Gastrocnemius medialis (tissue), 4 donors: ENCODE results near the gene MFSD2A. TPM values are rescaled to one million over a fixed set of nuclear protein-coding genes. Genes with fewer than 3 reads are reported as not detected.
"Not testable (repeated sequence)": the region's sequence is repeated elsewhere in the genome, so short reads cannot be mapped to it uniquely, and the experiment has no call there.

ENCODE experiments used
- ATAC-seq, 2 donors: fragments of 150-250 bp; one replicate each; pipeline ENCODE4 v1.9.1; 2016
- DNase-seq, 2 donors: peaks; one replicate each; pipeline ENCODE4 v3.0.0-alpha.2; 2019
- H3K27ac ChIP-seq, 4 donors: fragments of 200-600 bp; sonication (generic); 1 replicate in 1 of 4; 2 replicates in 3 of 4; pipeline ENCODE4 v1.5.1; 2016 to 2018; ENCODE audit warnings: mild to moderate bottlenecking in 2 of 4, moderate library complexity in 1 of 4
- H3K27me3 ChIP-seq, 3 donors: fragments of 200-600 bp; sonication (generic) in 2 of 3; 1 replicate in 1 of 3; 2 replicates in 2 of 3; pipeline versions ENCODE4 v1.5.1 to v1.6.0; 2016 to 2019; ENCODE audit warnings: mild to moderate bottlenecking in 1 of 3, moderate library complexity in 1 of 3
- H3K36me3 ChIP-seq, 2 donors: fragments of 200-600 bp; sonication (generic) in 1 of 2; one replicate each; pipeline ENCODE4 v1.5.1; 2017 to 2018
- H3K4me1 ChIP-seq, 2 donors: fragments of 200-600 bp; sonication (generic) in 1 of 2; one replicate each; pipeline ENCODE4 v1.5.1; 2016 to 2017; ENCODE audit warnings: mild to moderate bottlenecking in 2 of 2
- H3K4me3 ChIP-seq, 4 donors: fragments of 200-600 bp; sonication (generic) in 3 of 4; 1 replicate in 1 of 4; 2 replicates in 3 of 4; pipeline ENCODE4 v1.5.1; 2016 to 2019; ENCODE audit warnings: mild to moderate bottlenecking in 2 of 4
- H3K9me3 ChIP-seq, 3 donors: fragments of 200-600 bp; sonication (generic) in 2 of 3; 1 replicate in 1 of 3; 2 replicates in 2 of 3; pipeline ENCODE4 v1.5.1; 2016 to 2019
- POLR2A ChIP-seq, 2 donors: fragments of 450-650 bp; IDR thresholded peaks; one replicate each; pipeline ENCODE4 v1.6.1; 2017; ENCODE audit warnings: antibody characterized with exemption in 2 of 2, mild to moderate bottlenecking in 2 of 2, moderate library complexity in 2 of 2
- in situ Hi-C, 4 donors: fragments of 200-750 bp; cut with MboI; loops; one replicate each; pipeline versions ENCODE4 v1.15.0 to v1.8.0; 2017; ENCODE audit warnings: low sequenced_read_pairs in 4 of 4
- intact Hi-C: fragments of 100-400 bp; cut with DNase I; formaldehyde crosslinking; loops from one replicate; pipeline ENCODE4 v1.15.1; 2023; ENCODE audit warnings: low total_unique reads
- total RNA-seq, 4 donors: library from RNA; depleted of rRNA; stranded (reverse); fragments of >200 nt; gene quantifications; one replicate each; pipeline versions ENCODE4 v1.1.0 to v1.2.3, GENCODE V29; 2016
- TF ChIP-seq, protein P1 (sequence below), 5 experiments: fragments of 450-650 bp in 3 of 5; fragments of 200-600 bp in 2 of 5; sonication (generic) in 2 of 5; IDR thresholded peaks in 4 of 5; conservative IDR thresholded peaks in 1 of 5; 1 replicate in 4 of 5; 2 replicates in 1 of 5; pipeline ENCODE4 v1.5.1; 2016 to 2019; ENCODE audit warnings: antibody characterized with exemption in 5 of 5, mild to moderate bottlenecking in 3 of 5, moderate library complexity in 3 of 5

Gene MFSD2A
- total RNA-seq, 4 donors from 2014 or later = 1.0 to 2.1 TPM; not detected in 2

DNA sequence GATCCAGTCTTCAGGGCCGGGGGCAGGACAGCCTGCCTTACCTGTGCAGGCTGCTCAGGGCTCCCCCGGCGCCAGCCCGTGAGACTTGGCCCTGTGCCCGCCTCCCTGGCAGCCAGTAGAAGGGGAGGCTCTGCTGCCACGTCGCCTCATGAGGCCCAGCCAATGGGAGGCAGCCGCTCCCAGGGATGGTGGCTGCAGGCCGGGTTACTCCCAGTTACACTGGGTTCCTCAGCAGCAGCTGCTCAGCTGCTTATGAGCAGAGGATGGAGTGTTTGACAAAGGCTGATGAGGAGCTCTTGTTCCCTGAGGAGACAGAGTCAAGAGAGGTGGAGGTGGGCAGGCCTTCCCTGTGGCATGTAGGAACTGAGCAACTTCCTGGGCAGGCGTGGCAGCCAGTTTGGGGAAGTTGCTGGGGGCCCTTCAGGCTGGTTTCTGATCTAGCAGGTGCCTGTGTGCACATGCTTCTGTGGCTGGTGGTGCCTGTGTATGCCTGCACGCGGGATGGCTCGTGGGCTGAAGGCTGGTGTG lies 5.5 kb downstream of the MFSD2A start:
- no peak overlapping the region for H3K27ac ChIP-seq
- ATAC-seq (no peak), DNase-seq (no peak)
- TF ChIP-seq POLR2A (IDR thresholded peaks at IDR 0.05) = no peak
- TF ChIP-seq, protein P1, sequence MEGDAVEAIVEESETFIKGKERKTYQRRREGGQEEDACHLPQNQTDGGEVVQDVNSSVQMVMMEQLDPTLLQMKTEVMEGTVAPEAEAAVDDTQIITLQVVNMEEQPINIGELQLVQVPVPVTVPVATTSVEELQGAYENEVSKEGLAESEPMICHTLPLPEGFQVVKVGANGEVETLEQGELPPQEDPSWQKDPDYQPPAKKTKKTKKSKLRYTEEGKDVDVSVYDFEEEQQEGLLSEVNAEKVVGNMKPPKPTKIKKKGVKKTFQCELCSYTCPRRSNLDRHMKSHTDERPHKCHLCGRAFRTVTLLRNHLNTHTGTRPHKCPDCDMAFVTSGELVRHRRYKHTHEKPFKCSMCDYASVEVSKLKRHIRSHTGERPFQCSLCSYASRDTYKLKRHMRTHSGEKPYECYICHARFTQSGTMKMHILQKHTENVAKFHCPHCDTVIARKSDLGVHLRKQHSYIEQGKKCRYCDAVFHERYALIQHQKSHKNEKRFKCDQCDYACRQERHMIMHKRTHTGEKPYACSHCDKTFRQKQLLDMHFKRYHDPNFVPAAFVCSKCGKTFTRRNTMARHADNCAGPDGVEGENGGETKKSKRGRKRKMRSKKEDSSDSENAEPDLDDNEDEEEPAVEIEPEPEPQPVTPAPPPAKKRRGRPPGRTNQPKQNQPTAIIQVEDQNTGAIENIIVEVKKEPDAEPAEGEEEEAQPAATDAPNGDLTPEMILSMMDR (IDR thresholded peaks at IDR 0.05 in 4 of 5, conservative IDR thresholded peaks at IDR 0.05 in 1 of 5) = no peak
- H3K9me3 ChIP-seq = no peaks in the 10 kb centered on the region
- in situ Hi-C loops = no loop called here
- intact Hi-C loops = no loop called here
- H3K27me3 ChIP-seq = no peaks in the 10 kb centered on the region
- no peaks in the 10 kb centered on the region for H3K36me3 ChIP-seq
- no peak overlapping the region for H3K4me3 ChIP-seq
- H3K4me1 ChIP-seq = peaks cover 6 to 10% of the 10 kb centered on the region in 2 donors

- Histone ChIP-seq H3K27ac (no peak overlapping the region), H3K27me3 (no peaks in the 10 kb centered on the region), H3K36me3 (no peaks in the 10 kb centered on the region), H3K9me3 (no peaks in the 10 kb centered on the region), H3K4me1 (no peaks in the 10 kb centered on the region), H3K4me3 (no peak overlapping the region)
- ATAC-seq (no peak), DNase-seq (no peak)
- TF ChIP-seq, protein P1 (IDR thresholded peaks at IDR 0.05 in 4 of 5, conservative IDR thresholded peaks at IDR 0.05 in 1 of 5) = no peak
- TF ChIP-seq POLR2A (IDR thresholded peaks at IDR 0.05) = no peak
- intact Hi-C loops = no loop called here
- in situ Hi-C loops = no loop called here
Observed at GRCh38 chr1:39962450-39962825, 7.5 kb downstream of the MFSD2A start.

- H3K4me1 ChIP-seq, H3K36me3 ChIP-seq, ATAC-seq, H3K9me3 ChIP-seq, H3K4me3 ChIP-seq, in situ Hi-C loops, intact Hi-C loops, DNase-seq, H3K27me3 ChIP-seq, H3K27ac ChIP-seq: not testable (repeated sequence)
Observed at GRCh38 chr1:39962964-39963363, 8.0 kb downstream of the MFSD2A start.

DNA sequence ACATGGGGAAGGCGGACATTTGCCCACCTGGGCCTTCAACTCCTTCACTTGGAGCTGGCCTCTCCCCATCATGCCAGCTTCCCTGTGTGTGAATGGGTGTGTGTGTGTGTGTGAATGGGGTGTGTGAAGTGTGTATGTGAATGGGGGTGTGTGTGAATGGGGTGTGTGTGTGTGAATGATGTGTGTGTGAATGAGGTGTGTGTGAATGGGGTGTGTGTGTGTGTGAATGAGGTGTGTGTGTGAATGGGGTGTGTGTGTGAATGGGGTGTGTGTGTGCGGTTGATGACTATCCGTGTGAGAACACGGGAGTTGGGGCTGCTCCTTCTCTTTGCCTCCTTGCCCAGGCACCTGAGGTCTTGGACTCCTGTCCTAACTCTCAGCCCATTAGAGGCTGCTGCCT lies 9.6 kb downstream of the MFSD2A start:
- H3K9me3 ChIP-seq = no peaks in the 10 kb centered on the region
- in situ Hi-C loops = no loop called here
- intact Hi-C loops = no loop called here
- H3K36me3 ChIP-seq = no peaks in the 10 kb centered on the region
- H3K27me3 ChIP-seq = no peaks in the 10 kb centered on the region
- TF ChIP-seq, protein P1 (IDR thresholded peaks at IDR 0.05 in 4 of 5, conservative IDR thresholded peaks at IDR 0.05 in 1 of 5) = no peak
- no peak for TF ChIP-seq POLR2A (IDR thresholded peaks at IDR 0.05)
- no peak overlapping the region for H3K4me3 ChIP-seq
- ATAC-seq (no peak), DNase-seq (no peak)
- no peaks in the 10 kb centered on the region for H3K4me1 ChIP-seq
- H3K27ac ChIP-seq = no peak overlapping the region

- Histone ChIP-seq H3K9me3 (no peaks in the 10 kb centered on the region), H3K4me3 (no peak overlapping the region), H3K36me3 (no peaks in the 10 kb centered on the region), H3K27ac (no peak overlapping the region), H3K27me3 (no peaks in the 10 kb centered on the region), H3K4me1 (no peaks in the 10 kb centered on the region)
- intact Hi-C loops = no loop called here
- no peak for DNase-seq
- in situ Hi-C loops = no loop called here
- TF ChIP-seq, protein P1 (IDR thresholded peaks at IDR 0.05 in 4 of 5, conservative IDR thresholded peaks at IDR 0.05 in 1 of 5) = no peak
- no peak for TF ChIP-seq POLR2A (IDR thresholded peaks at IDR 0.05)
- no peak for ATAC-seq
Observed at GRCh38 chr1:39965044-39965443, 10.1 kb downstream of the MFSD2A start.
